ENCODE results near the gene BNIP5.

Gene BNIP5

DNA sequence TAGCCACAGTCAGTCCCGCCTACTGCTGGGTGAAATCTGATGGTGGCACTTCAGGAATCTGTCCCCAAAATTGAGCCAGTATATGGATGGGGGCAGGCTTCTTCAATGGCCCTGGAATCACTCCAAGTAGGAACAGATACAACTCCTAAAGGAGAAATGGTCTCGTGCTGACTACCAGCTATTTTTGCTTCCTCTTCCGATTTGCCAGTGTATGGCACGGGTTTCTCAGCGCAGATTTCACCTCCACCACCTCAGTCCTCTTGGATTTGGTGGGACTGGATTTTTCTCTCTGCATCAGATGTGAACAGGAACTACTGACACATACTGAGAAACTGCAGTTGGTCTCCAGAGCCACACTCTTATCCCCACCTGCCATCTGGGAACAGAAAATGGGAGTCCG lies 39.6 kb downstream of the BNIP5 start:
- H3K4me3 Mint-ChIP-seq, result no peak overlapping the region
- no peaks in the 10 kb centered on the region for H3K36me3 Mint-ChIP-seq (ENCODE audit: low read depth)
- no peaks in the 10 kb centered on the region for H3K9me3 Mint-ChIP-seq
- intact Hi-C loops (cut with micrococcal nuclease), result no loop called here
- no peaks in the 10 kb centered on the region for H3K27me3 Mint-ChIP-seq
- peaks cover 64% of the 10 kb centered on the region for H3K4me1 Mint-ChIP-seq (ENCODE audit: low read depth)
- peak overlapping the region; percentile 47 for H3K27ac Mint-ChIP-seq

- no peaks in the 10 kb centered on the region for H3K9me3 Mint-ChIP-seq
- H3K27me3 Mint-ChIP-seq, result no peaks in the 10 kb centered on the region
- no peak overlapping the region for H3K4me3 Mint-ChIP-seq
- H3K4me1 Mint-ChIP-seq (ENCODE audit: low read depth), result peaks cover 68% of the 10 kb centered on the region
- H3K36me3 Mint-ChIP-seq (ENCODE audit: low read depth), result no peaks in the 10 kb centered on the region
- H3K27ac Mint-ChIP-seq, result peak overlapping the region; percentile 47
- intact Hi-C loops (cut with micrococcal nuclease), result no loop called here
Observed at GRCh38 chr6:36296240-36296639, 40.4 kb downstream of the BNIP5 start.

DNA sequence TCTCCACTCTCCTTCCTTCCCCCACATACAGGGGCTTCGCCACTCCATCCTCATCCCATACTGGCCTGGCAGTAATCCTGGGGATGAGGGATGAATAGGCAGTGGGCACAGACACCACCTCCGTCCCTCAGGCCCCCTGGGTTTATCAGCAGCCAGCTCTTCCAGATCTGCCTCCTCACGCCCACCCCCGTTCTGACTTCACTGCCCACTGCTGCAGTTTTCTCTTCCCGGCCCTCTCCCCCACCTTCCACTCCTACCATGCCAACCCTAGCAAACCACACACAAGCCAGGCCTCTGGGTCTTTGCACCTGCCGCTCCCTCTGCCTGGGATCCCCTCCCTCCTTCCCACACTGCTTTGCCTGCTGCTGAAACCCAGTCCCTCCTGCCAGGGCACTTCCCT lies 44.5 kb downstream of the BNIP5 start:
- Mint-ChIP-seq H3K9me3 (no peaks in the 10 kb centered on the region), H3K36me3 (ENCODE audit: low read depth) (no peaks in the 10 kb centered on the region), H3K4me1 (ENCODE audit: low read depth) (peaks cover 57% of the 10 kb centered on the region), H3K27me3 (peaks cover 1% of the 10 kb centered on the region), H3K27ac (peak overlapping the region; percentile 10), H3K4me3 (no peak overlapping the region)
- intact Hi-C loops (cut with micrococcal nuclease), result no loop called here

DNA sequence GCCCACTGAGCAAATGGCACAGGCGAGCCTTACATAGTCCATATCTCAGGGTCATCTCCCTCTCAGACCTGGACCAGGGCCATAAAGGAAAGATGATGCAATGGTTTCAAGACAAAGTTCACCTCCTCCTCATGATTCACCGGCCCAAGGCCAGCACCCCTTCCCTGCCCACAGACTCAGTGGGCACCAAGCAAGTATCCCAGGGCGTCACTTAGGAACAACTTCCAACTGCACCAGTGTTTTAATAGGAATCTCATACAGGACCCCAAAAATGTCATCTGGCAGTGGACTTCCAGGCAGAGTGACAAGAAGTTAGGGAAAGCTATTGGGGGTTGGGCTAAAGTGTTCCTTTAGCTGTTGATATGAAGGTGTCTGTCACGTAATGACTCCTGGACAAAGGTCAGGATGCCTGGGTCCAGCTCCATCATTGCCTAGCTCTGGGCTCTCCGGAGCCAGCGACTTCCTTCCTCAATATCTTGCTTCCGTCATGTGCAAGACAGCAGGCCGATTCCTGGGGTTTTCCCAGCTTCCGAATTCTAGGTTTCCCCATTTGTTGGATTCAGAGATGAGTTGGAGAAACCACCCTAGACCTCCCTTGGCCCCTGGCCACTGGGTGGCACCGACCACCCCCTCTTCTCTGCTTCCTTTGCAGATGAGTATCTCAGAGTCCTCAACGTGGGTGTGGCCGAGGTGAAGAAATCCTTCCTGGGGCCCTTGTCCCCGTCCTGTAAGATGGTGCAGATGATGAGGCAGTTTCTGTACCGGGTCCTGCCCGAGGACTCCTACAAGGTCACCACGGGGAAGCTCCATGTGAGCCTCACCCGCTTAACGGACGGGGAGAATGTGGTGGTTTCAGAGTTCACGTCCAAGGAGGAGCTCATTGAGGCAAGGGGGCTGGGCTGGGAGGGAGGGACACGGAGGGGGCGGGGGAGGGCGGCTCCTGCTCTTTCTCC lies 45.7 kb downstream of the BNIP5 start:
- Mint-ChIP-seq H3K9me3 (no peaks in the 10 kb centered on the region), H3K4me1 (ENCODE audit: low read depth) (peaks cover 46% of the 10 kb centered on the region), H3K27ac (peak overlapping the region; percentile 79), H3K36me3 (ENCODE audit: low read depth) (no peaks in the 10 kb centered on the region), H3K27me3 (peaks cover 1% of the 10 kb centered on the region), H3K4me3 (peak overlapping the region; percentile 45)
- intact Hi-C loops (cut with micrococcal nuclease), result no loop called here

DNA sequence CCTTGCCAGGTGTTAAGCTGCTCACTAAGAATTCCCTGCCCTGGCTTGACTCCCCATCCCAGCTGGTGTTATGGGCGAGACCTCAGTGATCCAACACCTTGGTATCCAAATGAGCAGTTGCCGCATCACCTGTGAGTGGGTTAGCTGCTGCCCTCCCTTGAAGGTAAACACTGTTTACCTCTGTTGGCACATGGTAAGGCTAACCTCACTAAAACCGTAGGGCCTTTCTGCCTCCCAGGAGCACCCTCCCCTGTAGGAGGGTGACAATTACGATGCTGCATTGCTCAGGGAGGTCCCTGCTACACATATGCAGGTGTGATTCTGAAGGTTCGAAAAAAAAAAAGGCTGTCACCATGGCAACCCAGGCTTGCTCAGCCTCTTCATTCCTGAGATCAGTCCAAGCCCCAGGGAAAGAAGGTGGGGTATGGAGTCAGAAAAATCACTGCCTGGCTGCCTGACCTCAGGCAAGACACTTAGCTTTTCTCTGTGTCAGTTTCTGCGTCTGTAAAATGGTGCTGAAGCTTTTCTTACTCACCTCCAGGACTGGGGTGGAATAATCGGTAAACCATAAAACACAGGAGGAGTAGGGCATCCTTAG lies 47.3 kb downstream of the BNIP5 start:
- no peaks in the 10 kb centered on the region for H3K9me3 Mint-ChIP-seq
- H3K4me1 Mint-ChIP-seq (ENCODE audit: low read depth), result peaks cover 49% of the 10 kb centered on the region
- H3K27ac Mint-ChIP-seq, result no peak overlapping the region
- H3K36me3 Mint-ChIP-seq (ENCODE audit: low read depth), result no peaks in the 10 kb centered on the region
- peaks cover 13% of the 10 kb centered on the region for H3K27me3 Mint-ChIP-seq
- intact Hi-C loops (cut with micrococcal nuclease), result no loop called here
- no peak overlapping the region for H3K4me3 Mint-ChIP-seq

GRCh38 chr6:36286858-36287257 lies 49.8 kb downstream of the BNIP5 start:
- intact Hi-C loops (cut with micrococcal nuclease), result no loop called here

DNA sequence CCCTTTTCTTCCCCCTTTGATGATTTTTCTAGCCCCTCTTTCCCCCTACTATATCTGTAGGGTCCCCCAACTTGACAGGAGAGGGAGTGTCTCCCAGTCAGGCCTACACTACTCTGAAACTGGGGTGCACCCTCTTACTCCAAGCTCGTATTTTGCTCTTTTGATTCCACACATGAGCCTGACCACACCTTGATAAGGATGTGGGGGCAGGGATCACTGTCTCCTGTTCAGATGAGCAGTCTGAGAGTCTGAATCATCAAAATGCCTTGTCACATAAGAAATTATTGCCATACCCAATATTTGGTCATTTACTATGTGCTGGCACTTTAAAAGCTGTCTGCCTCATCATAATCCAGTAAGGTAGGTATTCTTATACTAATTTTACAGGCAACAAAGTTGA lies 50.9 kb downstream of the BNIP5 start:
- intact Hi-C loops (cut with micrococcal nuclease), result no loop called here
- Mint-ChIP-seq H3K27me3 (peaks cover 17% of the 10 kb centered on the region), H3K36me3 (ENCODE audit: low read depth) (no peaks in the 10 kb centered on the region), H3K4me3 (no peak overlapping the region), H3K27ac (no peak overlapping the region), H3K4me1 (ENCODE audit: low read depth) (peaks cover 39% of the 10 kb centered on the region), H3K9me3 (no peaks in the 10 kb centered on the region)

More at GRCh38 chr6:36286858-36287257, 49.8 kb downstream of the BNIP5 start:
- Mint-ChIP-seq H3K27me3 (peaks cover 17% of the 10 kb centered on the region), H3K4me1 (ENCODE audit: low read depth) (peaks cover 39% of the 10 kb centered on the region), H3K9me3 (no peaks in the 10 kb centered on the region), H3K4me3 (no peak overlapping the region), H3K27ac (no peak overlapping the region), H3K36me3 (ENCODE audit: low read depth) (no peaks in the 10 kb centered on the region)

DNA sequence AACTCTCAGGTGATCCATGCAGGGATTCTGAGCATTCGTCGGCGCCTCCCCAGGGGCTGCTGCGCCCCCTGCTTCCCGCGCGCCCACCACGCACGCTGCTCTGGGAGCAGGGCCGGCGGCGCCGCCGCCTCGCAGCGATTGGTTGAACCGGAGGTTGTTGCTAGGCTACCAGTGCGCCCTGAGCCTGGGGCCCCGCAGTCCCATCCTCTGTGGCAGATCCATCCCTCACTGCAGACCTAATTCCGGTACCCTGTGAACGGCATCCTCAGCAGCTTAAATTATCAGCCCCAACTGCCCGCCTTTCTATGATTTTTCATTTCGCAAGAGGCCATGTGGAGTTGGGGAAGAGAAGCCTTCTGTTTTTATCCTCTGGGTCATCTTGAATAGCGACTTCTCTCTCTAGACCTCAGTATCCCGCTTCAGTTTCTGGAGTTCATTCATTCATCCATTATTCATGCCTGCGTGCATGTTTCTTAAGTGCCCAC lies 51.5 kb downstream of the BNIP5 start:
- H3K27ac Mint-ChIP-seq, result no peak overlapping the region

DNA sequence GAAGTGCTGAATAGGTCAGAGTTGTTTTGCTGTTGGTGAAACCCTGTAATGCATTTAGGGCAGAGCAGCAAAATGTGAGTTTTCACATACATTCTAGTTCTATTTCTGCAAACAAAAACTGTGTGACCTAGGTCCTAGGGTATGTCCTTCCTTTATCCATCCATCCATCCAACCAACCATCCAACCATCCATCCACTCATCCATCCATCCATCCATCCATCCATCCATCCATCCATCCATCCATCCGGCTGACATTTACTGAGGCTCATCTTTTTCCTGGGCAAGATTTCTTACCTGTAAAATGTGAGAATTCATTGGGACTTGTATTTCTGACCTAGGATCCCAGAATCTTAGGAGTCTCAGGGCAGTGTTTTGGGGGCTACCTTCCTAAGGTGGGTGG lies 52.3 kb downstream of the BNIP5 start:
- Mint-ChIP-seq H3K4me1 (ENCODE audit: low read depth) (peaks cover 49% of the 10 kb centered on the region), H3K27me3 (peaks cover 17% of the 10 kb centered on the region), H3K36me3 (ENCODE audit: low read depth) (no peaks in the 10 kb centered on the region), H3K4me3 (no peak overlapping the region), H3K9me3 (no peaks in the 10 kb centered on the region), H3K27ac (no peak overlapping the region)
- intact Hi-C loops (cut with micrococcal nuclease), result no loop called here

More for the DNA sequence above, 51.5 kb downstream of the BNIP5 start:
- intact Hi-C loops (cut with micrococcal nuclease), result no loop called here
- H3K4me1 Mint-ChIP-seq (ENCODE audit: low read depth), result peaks cover 40% of the 10 kb centered on the region
- peaks cover 17% of the 10 kb centered on the region for H3K27me3 Mint-ChIP-seq
- no peaks in the 10 kb centered on the region for H3K9me3 Mint-ChIP-seq
- no peak overlapping the region for H3K4me3 Mint-ChIP-seq
- no peaks in the 10 kb centered on the region for H3K36me3 Mint-ChIP-seq (ENCODE audit: low read depth)

GRCh38 chr6:36283608-36284007 lies 53.1 kb downstream of the BNIP5 start:
- Mint-ChIP-seq H3K9me3 (no peaks in the 10 kb centered on the region), H3K27ac (no peak overlapping the region), H3K27me3 (peaks cover 20% of the 10 kb centered on the region), H3K4me3 (no peak overlapping the region), H3K4me1 (ENCODE audit: low read depth) (peaks cover 54% of the 10 kb centered on the region), H3K36me3 (ENCODE audit: low read depth) (no peaks in the 10 kb centered on the region)
- intact Hi-C loops (cut with micrococcal nuclease), result no loop called here

- H3K27me3 Mint-ChIP-seq, result peaks cover 19% of the 10 kb centered on the region
Observed at GRCh38 chr6:36280983-36281382, 55.7 kb downstream of the BNIP5 start.

DNA sequence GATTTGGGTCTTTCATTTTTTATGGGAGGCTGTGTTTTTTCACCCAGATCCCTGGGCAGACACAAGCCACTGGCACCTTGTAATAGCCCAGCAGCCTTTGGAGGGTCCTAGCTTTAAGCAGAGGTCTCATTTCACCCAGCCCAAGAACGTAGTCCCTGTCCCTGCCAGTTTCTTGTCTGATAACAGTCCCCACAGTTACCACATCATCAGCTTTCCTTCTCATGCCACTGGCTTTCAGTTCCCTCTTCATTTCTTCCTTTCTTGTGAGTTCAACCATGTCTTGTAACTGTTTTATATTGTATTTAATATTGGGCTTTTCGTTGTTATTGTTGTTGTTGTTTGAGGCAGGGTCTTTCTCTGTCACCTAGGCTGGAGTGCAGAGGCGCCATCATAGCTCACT lies 56.2 kb downstream of the BNIP5 start:
- Mint-ChIP-seq H3K9me3 (no peaks in the 10 kb centered on the region), H3K27me3 (peaks cover 17% of the 10 kb centered on the region), H3K27ac (peak overlapping the region; percentile 39), H3K4me3 (no peak overlapping the region), H3K36me3 (ENCODE audit: low read depth) (no peaks in the 10 kb centered on the region), H3K4me1 (ENCODE audit: low read depth) (peaks cover 59% of the 10 kb centered on the region)
- intact Hi-C loops (cut with micrococcal nuclease), result no loop called here

More at GRCh38 chr6:36280983-36281382, 55.7 kb downstream of the BNIP5 start:
- no peaks in the 10 kb centered on the region for H3K9me3 Mint-ChIP-seq
- peaks cover 63% of the 10 kb centered on the region for H3K4me1 Mint-ChIP-seq (ENCODE audit: low read depth)
- H3K27ac Mint-ChIP-seq, result peak overlapping the region; percentile 39
- no peak overlapping the region for H3K4me3 Mint-ChIP-seq
- H3K36me3 Mint-ChIP-seq (ENCODE audit: low read depth), result no peaks in the 10 kb centered on the region
- intact Hi-C loops (cut with micrococcal nuclease), result no loop called here

DNA sequence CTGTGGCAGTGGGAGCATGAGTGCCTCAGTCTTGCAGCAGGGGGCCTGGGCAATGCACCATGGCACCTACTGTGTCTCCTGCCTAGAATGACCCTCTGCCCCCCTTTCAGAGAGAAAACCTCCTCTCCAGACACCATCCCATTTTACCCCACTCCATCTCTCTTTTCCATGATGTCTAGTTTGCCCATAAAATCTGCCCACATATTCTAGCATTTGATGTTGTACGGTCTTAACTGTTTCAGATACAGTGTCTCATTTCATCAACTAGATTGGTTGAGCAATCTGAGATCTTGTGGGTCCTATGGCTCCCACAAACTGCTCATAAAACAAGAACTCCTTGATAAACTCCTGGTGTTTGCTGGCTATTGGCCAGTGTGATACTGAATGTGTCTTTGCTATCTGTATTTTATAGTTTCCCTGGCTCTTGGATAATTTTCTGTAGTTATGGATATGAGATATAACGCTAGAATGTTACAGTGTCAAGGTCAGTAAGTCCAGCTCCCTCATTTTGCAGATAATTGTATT lies 58.7 kb downstream of the BNIP5 start:
- intact Hi-C loops (cut with micrococcal nuclease), result no loop called here
- H3K27me3 Mint-ChIP-seq, result peaks cover 11% of the 10 kb centered on the region

More for the DNA sequence above, 58.7 kb downstream of the BNIP5 start:
- H3K4me3 Mint-ChIP-seq, result no peak overlapping the region
- peaks cover 49% of the 10 kb centered on the region for H3K4me1 Mint-ChIP-seq (ENCODE audit: low read depth)
- no peaks in the 10 kb centered on the region for H3K9me3 Mint-ChIP-seq
- no peaks in the 10 kb centered on the region for H3K36me3 Mint-ChIP-seq (ENCODE audit: low read depth)
- H3K27ac Mint-ChIP-seq, result no peak overlapping the region
